GM12872 (cell line): Measurements from ENCODE around the gene ZCCHC14.

Source experiments
- CTCF ChIP-seq: IDR thresholded peaks from 3 replicates; pipeline ENCODE4 v1.5.1; 2011; ENCODE audit warnings: low read depth, mild to moderate bottlenecking, low read length, moderate library complexity; ENCODE audit not compliant: insufficient read depth

The ZCCHC14 gene

GRCh38 chr16:87367529-87367928 is 125.3 kb downstream of the ZCCHC14 start:
- TF ChIP-seq CTCF: no peak

GRCh38 chr16:87366930-87367329 is 125.9 kb downstream of the ZCCHC14 start:
- TF ChIP-seq CTCF: no peak

- no peak for TF ChIP-seq CTCF
These were observed 126.5 kb downstream of the ZCCHC14 start for GRCh38 chr16:87366288-87366687.

- no peak for TF ChIP-seq CTCF
These were observed 127.7 kb downstream of the ZCCHC14 start for GRCh38 chr16:87365021-87365713.

- no peak for TF ChIP-seq CTCF
These were observed 128.9 kb downstream of the ZCCHC14 start for GRCh38 chr16:87363771-87364455.

GRCh38 chr16:87361916-87362619 is 130.8 kb downstream of the ZCCHC14 start:
- no peak for TF ChIP-seq CTCF

- TF ChIP-seq CTCF: no peak
These were observed 131.8 kb downstream of the ZCCHC14 start for GRCh38 chr16:87360862-87361610.
